NCI-H226 (cell line): ENCODE measurements around the gene RUFY3.
"Not testable (repeated sequence)": the region's sequence is repeated elsewhere in the genome, so short reads cannot be mapped to it uniquely, and the experiment has no call there.

Source experiments
- DNase-seq: peaks from one replicate; pipeline ENCODE4 v3.0.0-alpha.2; 2015

Gene RUFY3, protein sequence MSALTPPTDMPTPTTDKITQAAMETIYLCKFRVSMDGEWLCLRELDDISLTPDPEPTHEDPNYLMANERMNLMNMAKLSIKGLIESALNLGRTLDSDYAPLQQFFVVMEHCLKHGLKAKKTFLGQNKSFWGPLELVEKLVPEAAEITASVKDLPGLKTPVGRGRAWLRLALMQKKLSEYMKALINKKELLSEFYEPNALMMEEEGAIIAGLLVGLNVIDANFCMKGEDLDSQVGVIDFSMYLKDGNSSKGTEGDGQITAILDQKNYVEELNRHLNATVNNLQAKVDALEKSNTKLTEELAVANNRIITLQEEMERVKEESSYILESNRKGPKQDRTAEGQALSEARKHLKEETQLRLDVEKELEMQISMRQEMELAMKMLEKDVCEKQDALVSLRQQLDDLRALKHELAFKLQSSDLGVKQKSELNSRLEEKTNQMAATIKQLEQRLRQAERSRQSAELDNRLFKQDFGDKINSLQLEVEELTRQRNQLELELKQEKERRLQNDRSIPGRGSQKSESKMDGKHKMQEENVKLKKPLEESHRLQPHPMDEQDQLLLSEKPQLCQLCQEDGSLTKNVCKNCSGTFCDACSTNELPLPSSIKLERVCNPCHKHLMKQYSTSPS

DNA sequence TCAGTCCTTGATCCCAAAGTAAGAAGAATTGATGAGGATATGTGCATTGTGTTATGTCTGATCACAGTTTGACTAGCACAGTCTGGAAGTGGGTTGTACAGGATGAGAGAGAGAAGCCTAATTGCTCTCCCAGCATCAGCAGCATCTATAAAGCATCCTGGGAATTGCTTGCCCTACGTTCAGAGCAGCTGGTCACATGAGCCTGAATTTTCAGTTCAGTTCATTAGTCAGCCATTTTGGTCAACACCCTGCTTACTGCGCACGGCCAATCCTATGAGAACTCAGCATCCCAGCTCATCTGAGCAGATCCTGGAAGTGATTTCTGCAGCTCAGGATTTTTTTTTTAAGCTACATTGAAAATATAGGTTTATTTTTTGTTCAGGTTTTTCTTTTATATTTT, at the start of gene RUFY3:
RUFY3 (plus strand) TSS at position 218 of the 400 bp plus-strand sequence. CDS start 610 bp downstream, outside the sequence.
- DNase-seq: no peak

DNA sequence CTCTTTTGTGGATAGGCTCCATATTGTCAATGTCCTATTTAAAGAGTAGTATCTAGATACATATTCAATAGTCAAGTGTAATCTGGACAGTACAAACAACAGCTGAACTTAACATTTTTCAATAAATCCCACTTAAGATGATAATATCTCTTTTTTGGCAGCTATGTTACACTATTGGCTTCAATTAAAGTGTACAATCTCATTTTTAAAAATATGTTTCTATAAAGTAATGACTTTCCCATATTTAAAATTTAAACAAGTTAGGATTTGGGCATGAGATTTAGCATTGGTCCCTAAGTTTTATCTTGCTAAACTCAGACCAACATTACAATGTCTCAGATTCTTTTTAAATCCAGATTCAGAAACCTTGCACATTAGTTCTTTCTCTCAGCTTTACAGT, 47.6 kb upstream of the RUFY3 start:
- DNase-seq: no peak

DNA sequence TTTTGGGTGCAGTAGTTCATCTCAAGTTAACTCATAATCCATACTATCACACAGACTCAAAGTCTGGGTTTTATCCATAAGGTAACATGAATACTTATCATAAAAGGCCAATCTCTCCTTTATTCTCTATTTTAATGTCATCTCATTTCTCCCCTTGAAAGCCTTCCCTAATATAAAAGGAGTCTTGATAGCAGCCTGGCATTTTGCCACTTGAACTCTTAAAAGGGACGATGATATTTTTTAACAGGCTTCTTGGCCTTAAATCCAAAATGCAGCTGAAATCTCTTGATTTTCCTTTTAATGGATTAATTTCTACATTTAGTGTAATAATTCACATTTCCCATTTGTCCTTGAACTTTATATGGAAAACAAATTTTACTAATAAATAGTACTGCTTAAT, 47.0 kb upstream of the RUFY3 start:
- no peak for DNase-seq

DNA sequence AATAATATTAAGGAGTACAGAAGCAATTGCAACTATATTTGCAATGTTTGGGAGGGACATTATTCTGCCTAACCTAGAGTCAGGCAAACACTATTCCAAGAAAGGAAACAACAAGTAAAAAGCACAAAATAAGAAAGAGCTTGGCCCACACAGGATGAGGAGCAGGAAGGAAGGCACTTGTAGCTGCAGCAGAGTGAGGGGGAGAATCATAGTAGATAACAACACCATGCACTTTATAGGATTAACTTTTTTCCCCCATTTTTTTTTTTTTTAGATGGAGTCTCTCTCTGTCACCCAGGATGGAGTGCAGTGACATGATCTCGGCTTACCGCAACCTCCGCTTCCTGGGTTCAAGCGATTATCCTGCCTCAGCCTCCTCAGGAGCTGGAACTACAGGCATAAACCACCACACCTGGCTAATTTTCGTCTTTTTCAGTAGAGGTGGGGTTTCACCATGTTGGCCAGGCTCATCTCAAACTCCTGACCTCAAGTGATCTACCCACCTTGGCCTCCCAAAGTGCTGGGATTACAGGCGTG, 45.1 kb upstream of the RUFY3 start:
- no peak for DNase-seq

DNA sequence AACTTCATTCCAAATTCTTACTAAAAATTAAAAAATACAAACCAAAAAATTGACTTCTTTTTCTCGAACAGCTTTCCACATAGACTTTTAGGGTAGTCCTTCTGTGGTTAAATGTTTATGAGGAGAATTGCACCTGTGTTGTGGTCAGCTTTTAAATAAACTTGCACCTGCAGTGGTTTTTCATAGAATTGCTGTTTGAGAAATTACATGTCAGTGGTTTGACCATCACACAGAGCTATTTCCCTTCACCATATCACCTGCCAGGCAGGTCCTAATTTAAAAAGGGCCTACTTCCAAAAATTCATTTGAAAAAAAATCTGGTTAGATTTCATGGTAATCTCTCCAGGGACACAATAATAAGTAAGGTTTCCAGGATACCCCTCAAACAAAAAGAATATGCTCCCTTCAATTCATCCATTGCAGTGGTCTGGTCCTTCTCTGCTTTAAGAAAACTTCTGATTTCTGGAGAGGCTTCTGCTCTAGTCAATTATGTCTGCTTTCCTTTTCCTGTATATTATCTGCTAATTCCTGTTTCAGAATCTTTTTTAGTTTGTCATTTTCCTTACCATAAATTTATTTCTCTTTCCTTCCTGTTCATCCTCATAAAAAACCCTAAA, 43.3 kb upstream of the RUFY3 start:
- DNase-seq: no peak

DNA sequence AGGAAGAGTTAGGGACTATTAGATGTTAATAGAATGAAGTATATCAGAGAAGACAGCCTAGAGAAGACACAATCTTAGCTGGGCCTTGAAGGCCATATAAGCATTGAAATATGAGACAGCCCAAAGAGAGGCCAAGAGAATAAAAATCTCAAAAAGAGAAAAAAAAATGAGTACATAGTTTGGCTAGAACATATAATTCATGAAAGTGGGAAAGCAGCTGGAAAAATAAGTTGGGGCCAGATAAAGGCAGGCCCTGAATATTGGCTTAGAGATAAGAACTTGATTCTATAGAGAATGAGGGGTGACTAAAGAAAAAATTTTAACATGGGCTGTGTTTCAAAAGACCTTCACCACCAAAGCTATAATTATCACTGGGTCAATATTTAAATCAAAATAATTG, 40.8 kb upstream of the RUFY3 start:
- no peak for DNase-seq

DNA sequence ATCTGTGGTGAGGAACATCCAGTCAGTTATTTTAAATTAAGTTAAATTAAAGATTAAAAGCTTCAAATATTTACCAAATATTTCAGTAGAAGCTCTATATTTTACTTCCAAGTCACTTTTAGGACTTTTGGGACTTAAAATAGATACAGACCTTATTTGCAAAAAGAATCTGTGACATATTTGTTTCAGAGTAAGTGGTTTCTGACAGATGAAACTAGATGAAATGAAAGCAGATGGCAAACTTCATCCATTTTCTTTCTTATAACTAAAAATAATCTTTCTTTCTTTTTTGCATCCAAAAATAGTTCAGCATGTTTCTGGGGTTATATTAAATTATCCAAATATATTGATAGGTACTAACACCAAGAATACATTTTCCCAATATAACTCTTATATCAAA, 40.1 kb upstream of the RUFY3 start:
- no peak for DNase-seq

DNA sequence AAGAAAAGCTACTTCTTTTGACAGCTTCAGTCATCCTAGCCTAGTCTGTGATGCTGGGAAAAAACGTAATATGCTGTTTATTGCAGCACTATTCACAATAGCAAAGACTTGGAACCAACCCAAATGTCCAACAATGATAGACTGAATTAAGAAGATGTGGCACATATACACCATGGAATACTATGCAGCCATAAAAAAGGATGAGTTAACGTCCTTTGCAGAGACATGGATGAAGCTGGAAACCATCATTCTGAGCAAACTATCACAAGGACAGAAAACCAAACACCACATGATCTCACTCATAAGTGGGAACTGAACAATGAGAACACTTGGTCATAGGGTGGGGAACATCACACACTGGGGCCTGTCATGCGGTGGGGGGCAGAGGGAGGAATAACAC, 39.6 kb upstream of the RUFY3 start:
- not testable (repeated sequence) for DNase-seq

DNA sequence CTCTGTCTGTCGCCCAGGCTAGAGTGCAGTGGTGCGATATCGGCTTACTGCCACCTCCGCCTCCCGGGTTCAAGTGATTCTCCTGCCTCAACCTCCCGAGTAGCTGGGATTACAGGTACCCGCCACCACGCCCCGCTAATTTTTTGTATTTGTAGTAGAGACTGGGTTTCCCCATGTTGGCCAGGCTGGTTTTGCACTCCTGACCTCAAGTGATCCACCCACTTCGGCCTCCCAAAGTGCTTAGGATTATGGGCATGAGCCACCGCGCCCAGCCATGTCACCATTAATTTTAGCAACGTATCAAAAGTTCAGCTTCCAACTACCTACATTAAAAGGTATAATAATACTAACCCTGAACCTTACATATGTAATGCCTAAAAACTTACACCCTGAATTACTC, 34.4 kb upstream of the RUFY3 start:
- no peak for DNase-seq

DNA sequence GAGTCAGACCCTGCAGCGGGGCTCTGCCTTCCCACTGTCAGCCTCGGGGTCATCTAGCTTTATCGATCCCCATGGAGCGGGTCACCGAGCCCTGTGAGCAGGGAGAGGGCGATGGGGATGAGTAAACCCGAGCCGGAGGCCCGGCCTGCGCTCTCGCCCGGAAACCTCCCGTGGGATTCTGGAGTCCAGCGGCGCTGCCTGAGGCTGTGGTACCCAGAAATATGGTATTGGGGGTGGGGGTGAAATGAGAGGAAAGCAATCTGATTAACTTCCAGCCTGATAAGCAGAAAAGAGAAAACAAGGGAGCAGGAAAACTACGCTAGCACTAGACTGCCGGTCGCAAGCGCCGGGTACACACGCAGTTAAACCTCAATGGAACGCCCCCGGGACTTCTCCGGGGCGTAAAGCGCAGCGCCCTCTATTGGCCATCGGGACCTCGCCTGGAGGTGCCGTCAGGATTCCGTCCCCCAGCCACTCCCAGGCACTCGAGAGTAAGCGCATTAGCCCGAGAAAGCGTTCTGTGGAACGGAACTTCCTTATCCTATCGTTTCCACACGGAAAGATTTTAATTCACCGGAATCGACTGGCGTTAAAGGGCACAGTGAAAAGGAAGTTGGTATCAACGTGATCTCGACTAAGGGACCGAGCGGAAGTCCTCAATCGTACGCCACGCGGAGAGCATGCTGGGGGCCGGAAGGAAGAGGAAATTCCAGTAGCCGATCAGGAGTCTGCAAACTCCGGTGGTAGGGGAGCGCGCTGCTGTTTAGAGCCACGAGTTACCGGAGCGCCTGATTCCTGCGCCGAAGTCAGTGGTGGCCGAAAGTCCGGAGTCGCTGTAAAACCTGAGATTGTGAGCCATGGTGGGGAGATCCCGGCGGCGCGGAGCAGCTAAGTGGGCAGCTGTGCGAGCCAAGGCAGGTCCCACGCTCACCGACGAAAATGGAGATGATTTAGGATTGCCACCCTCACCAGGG, 33.7 kb upstream of the RUFY3 start, which contains the start of gene UTP3:
UTP3 (plus strand) TSS at position 712 of the 974 bp plus-strand sequence; CDS start at position 858, 146 bp downstream.
- DNase-seq: peak; percentile 97

DNA sequence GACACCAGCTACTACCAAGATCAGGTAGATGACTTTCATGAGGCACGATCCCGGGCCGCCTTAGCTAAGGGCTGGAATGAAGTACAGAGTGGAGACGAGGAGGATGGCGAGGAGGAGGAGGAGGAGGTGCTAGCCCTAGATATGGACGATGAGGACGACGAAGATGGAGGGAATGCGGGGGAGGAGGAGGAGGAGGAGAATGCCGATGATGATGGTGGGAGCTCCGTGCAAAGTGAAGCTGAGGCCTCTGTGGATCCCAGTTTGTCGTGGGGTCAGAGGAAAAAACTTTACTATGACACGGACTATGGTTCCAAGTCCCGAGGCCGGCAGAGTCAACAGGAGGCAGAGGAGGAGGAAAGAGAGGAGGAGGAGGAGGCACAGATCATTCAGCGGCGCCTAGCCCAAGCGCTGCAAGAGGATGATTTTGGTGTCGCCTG, 33.0 kb upstream of the RUFY3 start:
- no peak for DNase-seq

DNA sequence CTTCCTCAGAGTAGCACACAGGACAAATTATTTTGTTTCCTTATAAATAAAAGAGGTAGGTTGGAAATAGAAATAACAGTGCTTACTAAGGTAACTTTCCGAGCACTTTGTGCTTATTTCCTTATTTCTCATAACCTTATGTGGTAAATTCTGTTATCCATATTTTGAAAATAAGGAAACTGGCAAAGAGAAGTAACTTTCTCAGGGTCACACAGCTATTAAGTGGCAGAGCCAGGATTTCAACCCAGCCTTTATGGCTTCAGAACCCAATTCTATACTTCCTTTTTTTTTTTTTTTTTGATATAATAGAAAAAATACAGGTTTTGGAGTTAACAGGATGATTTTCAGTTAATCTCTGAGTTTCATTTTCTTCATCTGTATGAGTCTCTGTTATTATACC, 30.1 kb upstream of the RUFY3 start:
- no peak for DNase-seq

DNA sequence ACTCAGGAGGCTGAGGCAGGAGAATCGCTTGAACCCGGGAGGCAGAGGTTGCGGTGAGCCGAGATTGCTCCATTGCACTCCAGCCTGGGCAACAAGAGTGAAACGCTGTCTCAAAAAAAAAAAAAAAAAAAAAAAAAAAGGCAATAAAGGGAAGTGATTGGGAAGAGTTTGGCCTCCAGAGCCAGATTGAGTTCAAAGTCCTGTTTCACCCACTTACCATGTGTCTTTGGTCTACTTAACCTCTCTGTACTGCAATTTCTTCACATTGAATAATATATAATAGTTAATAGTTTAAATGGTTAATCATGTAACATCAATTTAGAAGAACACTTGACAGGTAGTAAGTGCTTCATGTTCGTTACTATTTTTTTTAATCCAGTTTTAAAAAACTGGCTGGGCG, 27.1 kb upstream of the RUFY3 start:
- not testable (repeated sequence) for DNase-seq

DNA sequence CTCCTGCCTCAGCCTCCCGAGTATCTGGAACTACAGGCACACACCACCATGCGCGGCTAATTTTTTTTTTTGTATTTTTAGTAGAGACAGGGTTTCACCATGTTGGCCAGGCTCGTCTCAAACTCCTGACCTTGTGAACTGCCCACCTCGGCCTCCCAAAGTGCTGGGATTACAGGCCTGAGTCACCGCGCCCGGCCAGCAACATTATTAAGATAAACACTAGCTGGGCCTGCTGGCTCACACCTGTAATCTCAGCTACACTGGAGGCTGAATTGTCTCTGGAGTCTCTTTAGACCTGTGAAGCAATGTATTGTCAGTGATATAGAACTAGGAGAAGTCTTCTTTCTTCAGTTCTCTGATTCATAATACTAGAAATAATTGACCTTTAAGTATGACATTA, 23.3 kb upstream of the RUFY3 start:
- DNase-seq: not testable (repeated sequence)

DNA sequence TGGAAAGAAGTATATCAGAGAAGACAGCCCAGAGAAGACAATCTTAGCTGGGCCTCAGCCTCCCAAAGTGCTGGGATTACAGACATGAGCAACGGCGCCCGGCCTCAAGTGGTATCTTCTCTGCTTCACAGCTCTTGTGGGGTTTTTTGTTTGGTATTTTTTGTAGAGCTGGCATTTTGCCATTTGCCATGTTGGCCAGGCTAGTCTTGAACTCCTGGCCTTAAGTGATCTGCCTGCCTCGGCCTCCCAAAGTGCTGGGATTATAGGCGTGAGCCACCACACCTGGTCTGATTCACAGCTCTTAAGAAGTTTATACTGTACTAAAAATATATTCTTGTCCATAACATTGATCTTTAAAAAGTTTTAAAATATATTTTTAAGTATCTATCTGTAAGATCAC, 21.1 kb upstream of the RUFY3 start:
- no peak for DNase-seq

DNA sequence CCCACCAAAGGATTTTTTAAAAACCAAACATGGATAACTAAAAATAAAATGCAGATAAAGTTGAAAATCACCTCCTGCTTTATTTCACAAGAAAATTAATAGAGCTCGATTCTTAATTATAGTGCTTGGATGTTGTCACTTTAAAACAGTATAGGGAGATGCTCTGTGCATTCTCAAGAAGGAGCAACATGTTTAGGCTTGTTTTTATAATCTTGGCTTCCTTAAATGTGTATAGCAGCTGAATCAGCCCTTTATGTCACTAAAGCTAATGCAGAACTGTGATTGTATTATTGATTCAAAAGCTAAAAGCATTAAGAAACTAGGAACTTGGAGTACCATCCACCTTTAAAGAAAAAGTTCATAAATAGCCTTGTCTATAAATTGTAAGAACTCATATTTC, 20.5 kb upstream of the RUFY3 start:
- DNase-seq: no peak

DNA sequence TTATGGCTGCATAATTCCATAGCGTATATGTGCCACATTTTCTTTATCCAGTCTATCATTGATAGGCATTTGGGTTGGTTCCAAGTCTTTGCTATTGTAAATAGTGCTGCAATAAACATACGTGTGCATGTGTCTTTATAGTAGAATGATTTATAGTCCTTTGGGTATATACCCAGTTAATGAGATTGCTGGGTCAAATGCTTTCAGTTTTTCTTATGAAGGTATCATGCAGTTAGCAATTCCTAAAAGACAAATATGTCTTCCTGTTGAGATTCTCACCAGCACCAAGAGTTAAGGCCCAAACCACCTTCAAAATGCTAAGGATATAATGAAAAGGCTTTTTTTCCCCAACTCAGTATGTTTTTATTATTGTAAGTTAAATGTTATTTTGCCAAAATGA, 19.2 kb upstream of the RUFY3 start:
- not testable (repeated sequence) for DNase-seq

DNA sequence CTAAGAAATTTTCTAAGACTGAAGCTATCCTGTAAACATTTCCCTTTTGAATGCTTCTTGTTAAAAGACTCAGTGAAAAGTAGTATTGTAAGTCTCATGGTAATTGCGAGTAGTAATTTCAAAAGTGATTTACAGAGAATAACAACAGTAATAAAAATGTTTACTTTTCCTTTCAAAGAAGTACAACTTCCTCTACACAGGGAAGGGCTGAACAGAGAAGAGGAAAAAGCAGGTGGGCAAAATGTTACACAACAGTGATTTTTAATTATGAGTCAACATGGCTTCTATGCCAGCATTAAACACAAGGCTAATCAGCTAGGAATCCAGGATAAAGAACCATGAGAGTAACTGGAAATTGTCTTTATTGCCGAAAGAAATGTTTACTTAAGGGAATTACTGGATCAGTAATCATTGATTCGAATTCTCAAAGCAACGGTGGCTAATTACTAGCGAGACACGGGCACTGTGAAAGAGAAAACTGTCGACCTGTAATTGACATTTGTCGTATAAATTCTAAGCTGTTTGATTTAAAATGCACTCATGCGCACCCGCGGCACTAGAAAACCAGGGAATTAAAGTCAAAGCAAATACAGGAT, 18.0 kb upstream of the RUFY3 start:
- no peak for DNase-seq

DNA sequence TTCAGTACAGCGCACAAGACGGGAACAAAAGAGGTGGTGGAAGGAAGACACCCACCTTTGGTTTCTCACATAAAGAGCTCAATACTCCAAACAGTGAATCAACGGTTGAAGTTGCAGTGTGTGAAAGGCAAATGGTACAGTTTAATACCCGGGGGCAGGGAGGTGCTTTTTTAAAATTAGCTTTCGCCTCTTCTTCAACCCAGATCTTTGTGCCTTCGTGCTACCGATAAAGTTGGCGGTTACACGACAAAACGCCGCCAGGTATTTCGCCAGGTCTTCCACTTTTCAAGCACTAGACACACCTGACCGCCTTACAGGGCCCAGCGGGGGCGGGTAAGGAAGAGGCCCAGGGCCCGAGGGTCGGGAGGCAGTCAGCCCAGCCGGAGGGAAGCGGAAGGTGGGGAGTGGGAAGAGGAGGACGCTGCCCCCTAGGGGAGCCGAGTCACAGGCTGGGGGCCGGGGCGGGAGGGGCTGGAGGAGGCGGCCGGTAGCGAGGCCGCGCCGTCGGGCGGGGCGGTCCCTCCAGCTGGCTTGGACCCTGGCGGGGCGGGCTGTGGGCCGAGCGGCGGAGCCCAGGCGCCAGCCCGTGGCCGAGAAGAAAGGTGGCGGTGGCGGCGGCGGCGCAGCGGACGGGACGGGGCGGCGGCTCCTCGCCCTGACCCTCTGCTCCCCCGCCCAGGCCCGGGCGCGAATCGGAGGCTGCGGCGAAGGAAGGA, 17.4 kb upstream of the RUFY3 start:
- DNase-seq: peak; percentile 22

DNA sequence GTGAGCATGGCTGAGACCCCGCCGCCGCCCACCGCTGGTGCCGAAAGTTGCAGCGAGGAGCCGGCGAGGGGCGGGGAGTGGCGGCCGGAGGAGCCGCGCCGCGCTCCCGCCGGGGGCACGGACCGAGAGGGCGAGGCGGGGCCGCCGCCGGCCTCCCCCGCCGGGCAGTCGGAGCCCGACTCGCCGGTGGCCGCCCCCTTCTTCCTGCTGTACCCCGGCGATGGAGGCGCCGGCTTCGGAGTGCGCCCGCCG, 16.9 kb upstream of the RUFY3 start:
- no peak for DNase-seq

DNA sequence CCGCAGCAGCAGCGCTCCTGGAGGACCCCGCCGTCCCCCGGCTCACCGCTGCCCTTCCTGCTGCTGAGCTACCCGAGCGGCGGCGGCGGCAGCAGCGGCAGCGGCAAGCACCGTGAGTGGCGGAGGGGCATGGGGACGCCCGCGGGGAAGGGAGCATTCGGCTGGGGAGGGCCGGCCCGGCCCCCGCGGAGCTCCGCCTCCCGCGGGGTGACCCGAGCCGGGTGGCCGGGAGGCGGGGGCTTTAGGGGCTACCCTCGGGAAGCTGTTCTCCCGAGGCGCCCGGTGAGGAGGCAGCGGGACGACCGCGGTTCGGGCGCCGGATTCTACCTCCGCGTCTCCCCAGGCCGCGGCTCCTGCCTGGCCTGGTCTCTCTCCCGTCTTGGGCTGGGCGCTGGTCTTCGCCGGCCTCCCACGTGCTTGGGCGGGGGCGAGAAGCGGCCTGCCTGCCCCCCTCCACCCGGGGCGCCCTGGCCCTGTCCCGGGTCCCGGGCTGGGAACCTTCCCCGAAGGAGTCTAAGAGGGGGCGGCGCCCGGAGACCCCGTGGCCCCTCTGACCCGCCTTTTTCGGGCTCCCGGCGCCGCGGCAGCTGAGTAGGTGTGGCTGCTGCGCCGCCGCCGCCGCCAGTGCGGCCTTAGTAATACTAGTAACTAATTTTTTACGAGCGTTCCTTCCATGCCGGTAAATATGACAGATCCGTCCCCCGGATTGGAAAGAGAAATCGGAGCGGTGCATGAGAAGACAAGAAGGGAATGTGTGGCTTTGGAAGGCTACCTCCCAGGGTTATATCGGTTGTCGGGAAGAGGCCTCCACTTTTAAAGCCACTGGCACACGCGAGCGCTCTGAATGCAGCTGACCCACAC, 16.4 kb upstream of the RUFY3 start:
- DNase-seq: peak; percentile 38
